ENCODE measurements around the gene STK32A. TPM values are rescaled to one million over a fixed set of nuclear protein-coding genes. Genes with fewer than 3 reads are reported as not detected.

STK32A gene
- total RNA-seq, 4 donors from 2014 or later, result 9.6 to 35.2 (median 14.8) TPM

DNA sequence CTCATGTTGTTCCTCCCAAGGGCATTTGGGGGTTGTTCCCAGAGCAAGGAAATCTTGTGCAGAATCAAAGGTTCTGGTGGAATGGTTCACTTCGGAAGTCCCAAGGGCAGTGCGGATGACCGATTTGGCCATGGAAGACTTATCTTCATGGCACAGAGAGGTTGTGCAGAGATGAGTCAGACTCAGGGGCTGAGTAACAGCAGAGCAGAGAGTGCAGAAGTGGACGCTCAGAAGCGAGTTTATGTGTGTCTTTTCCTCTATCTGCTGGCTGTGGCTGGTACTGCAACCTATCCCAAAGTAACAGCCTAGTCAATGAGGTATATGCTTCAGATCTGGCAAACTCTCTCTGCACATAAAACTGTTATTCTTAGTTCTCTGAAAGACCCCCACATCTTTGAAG is 157.0 kb downstream of the STK32A start:
- Histone ChIP-seq H3K36me3 (peaks cover 0 to 15% (median 0%) of the 10 kb centered on the region in 3 donors), H3K4me1 (peaks cover 0 to 15% (median 0%) of the 10 kb centered on the region in 4 donors), H3K27me3 (no peaks in the 10 kb centered on the region), H3K27ac (no peak overlapping the region), H3K9me3 (no peaks in the 10 kb centered on the region), H3K4me3 (no peak overlapping the region)
- TF ChIP-seq POLR2A (IDR thresholded peaks at IDR 0.05), result no peak
- TF ChIP-seq, protein P1, sequence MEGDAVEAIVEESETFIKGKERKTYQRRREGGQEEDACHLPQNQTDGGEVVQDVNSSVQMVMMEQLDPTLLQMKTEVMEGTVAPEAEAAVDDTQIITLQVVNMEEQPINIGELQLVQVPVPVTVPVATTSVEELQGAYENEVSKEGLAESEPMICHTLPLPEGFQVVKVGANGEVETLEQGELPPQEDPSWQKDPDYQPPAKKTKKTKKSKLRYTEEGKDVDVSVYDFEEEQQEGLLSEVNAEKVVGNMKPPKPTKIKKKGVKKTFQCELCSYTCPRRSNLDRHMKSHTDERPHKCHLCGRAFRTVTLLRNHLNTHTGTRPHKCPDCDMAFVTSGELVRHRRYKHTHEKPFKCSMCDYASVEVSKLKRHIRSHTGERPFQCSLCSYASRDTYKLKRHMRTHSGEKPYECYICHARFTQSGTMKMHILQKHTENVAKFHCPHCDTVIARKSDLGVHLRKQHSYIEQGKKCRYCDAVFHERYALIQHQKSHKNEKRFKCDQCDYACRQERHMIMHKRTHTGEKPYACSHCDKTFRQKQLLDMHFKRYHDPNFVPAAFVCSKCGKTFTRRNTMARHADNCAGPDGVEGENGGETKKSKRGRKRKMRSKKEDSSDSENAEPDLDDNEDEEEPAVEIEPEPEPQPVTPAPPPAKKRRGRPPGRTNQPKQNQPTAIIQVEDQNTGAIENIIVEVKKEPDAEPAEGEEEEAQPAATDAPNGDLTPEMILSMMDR (IDR thresholded peaks at IDR 0.05), result peak; percentile 38 to 58 (median 55)
- TF ChIP-seq EP300 (IDR thresholded peaks at IDR 0.05), result peak in 1 of 2 donors; percentile 45
- DNase-seq (ENCODE audit: low spot score in 2 of 2), result peak in 1 of 2 donors; percentile 60
- 55 to 59% methylated on average over 5 of the region's 5 CpGs for WGBS, 2 donors

- TF ChIP-seq, protein P1 (IDR thresholded peaks at IDR 0.05), result no peak
- TF ChIP-seq EP300 (IDR thresholded peaks at IDR 0.05) (no peak), POLR2A (IDR thresholded peaks at IDR 0.05) (no peak)
- H3K36me3 ChIP-seq, result peaks cover 0 to 34% (median 0%) of the 10 kb centered on the region in 3 donors
- no peak overlapping the region for H3K4me3 ChIP-seq
- no peak overlapping the region for H3K27ac ChIP-seq
- H3K27me3 ChIP-seq, result no peaks in the 10 kb centered on the region
- 77 to 79% methylated on average over 15 of the region's 15 CpGs for WGBS, 2 donors
- peaks cover 0 to 15% (median 0%) of the 10 kb centered on the region in 4 donors for H3K4me1 ChIP-seq
- DNase-seq (ENCODE audit: low spot score in 2 of 2), result no peak
- no peaks in the 10 kb centered on the region for H3K9me3 ChIP-seq
Measured at GRCh38 chr5:147393874-147394672, 159.2 kb downstream of the STK32A start.

GRCh38 chr5:147396070-147396823 is 161.4 kb downstream of the STK32A start:
- H3K27ac ChIP-seq, result peak overlapping the region in 1 of 4 donors; percentile 1

GRCh38 chr5:147397616-147398015 is 162.8 kb downstream of the STK32A start:
- Histone ChIP-seq H3K4me1 (peaks cover 0 to 11% (median 0%) of the 10 kb centered on the region in 4 donors), H3K36me3 (peaks cover 0 to 57% (median 0%) of the 10 kb centered on the region in 3 donors), H3K27ac (no peak overlapping the region), H3K9me3 (no peaks in the 10 kb centered on the region), H3K4me3 (no peak overlapping the region), H3K27me3 (no peaks in the 10 kb centered on the region)
- no peak for DNase-seq (ENCODE audit: low spot score in 2 of 2)
- 91 to 94% methylated on average over 11 of the region's 11 CpGs for WGBS, 2 donors
- TF ChIP-seq, protein P1 (IDR thresholded peaks at IDR 0.05), result no peak
- TF ChIP-seq POLR2A (IDR thresholded peaks at IDR 0.05), result no peak
- TF ChIP-seq EP300 (IDR thresholded peaks at IDR 0.05), result no peak

More at GRCh38 chr5:147396070-147396823, 161.4 kb downstream of the STK32A start:
- peaks cover 0 to 11% (median 0%) of the 10 kb centered on the region in 4 donors for H3K4me1 ChIP-seq
- TF ChIP-seq, protein P1 (IDR thresholded peaks at IDR 0.05), result no peak
- TF ChIP-seq EP300 (IDR thresholded peaks at IDR 0.05), result peak in 1 of 2 donors; percentile 83
- H3K27me3 ChIP-seq, result no peaks in the 10 kb centered on the region
- peaks cover 0 to 49% (median 0%) of the 10 kb centered on the region in 3 donors for H3K36me3 ChIP-seq
- WGBS, 2 donors, result 54 to 60% methylated on average over 4 to 8 of the region's 8 CpGs
- peak; percentile 81 to 83 for DNase-seq (ENCODE audit: low spot score in 2 of 2)
- no peaks in the 10 kb centered on the region for H3K9me3 ChIP-seq
- no peak overlapping the region for H3K4me3 ChIP-seq

Measured in tibial nerve (tissue), 4 donors.